Measurements from ENCODE around the gene NUDT22. TPM values are rescaled to one million over a fixed set of nuclear protein-coding genes. Genes with fewer than 3 reads are reported as not detected.

The NUDT22 gene
- total and polyA plus RNA-seq, 2 donors (not counting 1 experiment from before 2014, with no cell fraction given) = 104 to 139 TPM

GRCh38 chr11:64218628-64219353 is 7.3 kb upstream of the NUDT22 start:
- no peaks in the 10 kb centered on the region for H3K9me3 ChIP-seq (ENCODE audit: control extremely low read depth in 1 of 3, control insufficient read depth in 2 of 3, insufficient read depth in 1 of 3, low read length in 2 of 3)
- H3K27ac ChIP-seq (ENCODE audit: low read length in 2 of 2) = peak overlapping the region in 1 of 2 donors; percentile 1
- POLR2A ChIA-PET = interaction anchor here (0.8 to 0.9 kb wide), 2 partner anchors 8 to 13 kb away, joined by 3 to 8 read pairs; no protein-coding TSS in a partner anchor
- TF ChIP-seq EZH2 (IDR thresholded peaks at IDR 0.05; ENCODE audit: borderline replicate concordance, insufficient read depth, low read depth, low read length, poor library complexity, severe bottlenecking) = no peak
- TF ChIP-seq, protein P1, sequence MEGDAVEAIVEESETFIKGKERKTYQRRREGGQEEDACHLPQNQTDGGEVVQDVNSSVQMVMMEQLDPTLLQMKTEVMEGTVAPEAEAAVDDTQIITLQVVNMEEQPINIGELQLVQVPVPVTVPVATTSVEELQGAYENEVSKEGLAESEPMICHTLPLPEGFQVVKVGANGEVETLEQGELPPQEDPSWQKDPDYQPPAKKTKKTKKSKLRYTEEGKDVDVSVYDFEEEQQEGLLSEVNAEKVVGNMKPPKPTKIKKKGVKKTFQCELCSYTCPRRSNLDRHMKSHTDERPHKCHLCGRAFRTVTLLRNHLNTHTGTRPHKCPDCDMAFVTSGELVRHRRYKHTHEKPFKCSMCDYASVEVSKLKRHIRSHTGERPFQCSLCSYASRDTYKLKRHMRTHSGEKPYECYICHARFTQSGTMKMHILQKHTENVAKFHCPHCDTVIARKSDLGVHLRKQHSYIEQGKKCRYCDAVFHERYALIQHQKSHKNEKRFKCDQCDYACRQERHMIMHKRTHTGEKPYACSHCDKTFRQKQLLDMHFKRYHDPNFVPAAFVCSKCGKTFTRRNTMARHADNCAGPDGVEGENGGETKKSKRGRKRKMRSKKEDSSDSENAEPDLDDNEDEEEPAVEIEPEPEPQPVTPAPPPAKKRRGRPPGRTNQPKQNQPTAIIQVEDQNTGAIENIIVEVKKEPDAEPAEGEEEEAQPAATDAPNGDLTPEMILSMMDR (IDR thresholded peaks at IDR 0.05) = no peak
- H2AFZ ChIP-seq (ENCODE audit: insufficient read depth, low read depth, low read length, poor library complexity, severe bottlenecking) = no peak overlapping the region
- peaks cover 15% of the 10 kb centered on the region for H3K4me1 Mint-ChIP-seq
- no peaks in the 10 kb centered on the region for H3K9me3 Mint-ChIP-seq (ENCODE audit: insufficient read depth)
- no peaks in the 10 kb centered on the region for H3K27me3 ChIP-seq (replicated peaks in 1 of 4; ENCODE audit: control extremely low read depth in 1 of 4, control insufficient read depth in 3 of 4, insufficient read depth in 4 of 4, low read length in 3 of 4)
- H3K9ac ChIP-seq (ENCODE audit: low read length) = no peak overlapping the region
- no peak overlapping the region for H3K4me2 ChIP-seq (replicated peaks; ENCODE audit: low read depth, low read length, poor library complexity, severe bottlenecking)
- no peak for ATAC-seq (ENCODE audit: low read depth)
- no peaks in the 10 kb centered on the region for H3K27me3 Mint-ChIP-seq
- peaks cover 30% of the 10 kb centered on the region for H4K20me1 ChIP-seq (ENCODE audit: control insufficient read depth, insufficient read depth, low read length, poor library complexity, severe bottlenecking)
- DNase-seq = no peak
- intact Hi-C loops (cut with micrococcal nuclease) = no loop called here
- CTCF ChIA-PET = interaction anchor here (2.1 to 6.9 kb wide), 2 partner anchors 13 to 32 kb away, joined by 8 to 62 read pairs; partner anchors contain the start of genes FERMT3 and PLCB3
- H3K27ac Mint-ChIP-seq = no peak overlapping the region
- H3K4me1 ChIP-seq (ENCODE audit: control insufficient read depth in 2 of 2, insufficient read depth in 2 of 2, low read length in 2 of 2) = peaks cover 3 to 14% of the 10 kb centered on the region in 2 donors
- H3K4me3 Mint-ChIP-seq = no peak overlapping the region
- peaks cover 0 to 56% of the 10 kb centered on the region in 2 experiments for H3K36me3 ChIP-seq (replicated peaks in 1 of 2; ENCODE audit: control extremely low read depth in 1 of 2, control insufficient read depth in 1 of 2, extremely low read depth in 1 of 2, insufficient read depth in 2 of 2, low read length in 1 of 2)
- 95% methylated on average over 6 of the region's 11 CpGs for WGBS (ENCODE audit: insufficient coverage)
- H3K79me2 ChIP-seq (ENCODE audit: control insufficient read depth, insufficient read depth, low read length) = peaks cover 20% of the 10 kb centered on the region
- no peak overlapping the region for H3K4me3 ChIP-seq (ENCODE audit: control extremely low read depth in 1 of 5, extremely low read depth in 1 of 5, insufficient read depth in 1 of 5, low read depth in 2 of 5, low read length in 4 of 5)

- Mint-ChIP-seq H3K4me1 (peaks cover 15% of the 10 kb centered on the region), H3K27me3 (no peaks in the 10 kb centered on the region), H3K4me3 (no peak overlapping the region), H3K9me3 (ENCODE audit: insufficient read depth) (no peaks in the 10 kb centered on the region), H3K27ac (no peak overlapping the region)
- ChIA-PET CTCF (interaction anchor here (6.9 kb wide), 1 partner anchor 13 kb away, joined by 62 read pairs; the partner anchor contains the start of gene FERMT3), POLR2A (interaction anchor here (0.8 kb wide), 1 partner anchor 13 kb away, joined by 3 read pairs; no protein-coding TSS in a partner anchor)
- Histone ChIP-seq H2AFZ (ENCODE audit: insufficient read depth, low read depth, low read length, poor library complexity, severe bottlenecking) (no peak overlapping the region), H3K36me3 (replicated peaks in 1 of 2; ENCODE audit: control extremely low read depth in 1 of 2, control insufficient read depth in 1 of 2, extremely low read depth in 1 of 2, insufficient read depth in 2 of 2, low read length in 1 of 2) (peaks cover 0 to 60% of the 10 kb centered on the region in 2 experiments), H3K9ac (ENCODE audit: low read length) (no peak overlapping the region), H3K9me3 (ENCODE audit: control extremely low read depth in 1 of 3, control insufficient read depth in 2 of 3, insufficient read depth in 1 of 3, low read length in 2 of 3) (no peaks in the 10 kb centered on the region), H3K4me3 (ENCODE audit: control extremely low read depth in 1 of 5, extremely low read depth in 1 of 5, insufficient read depth in 1 of 5, low read depth in 2 of 5, low read length in 4 of 5) (no peak overlapping the region), H3K79me2 (ENCODE audit: control insufficient read depth, insufficient read depth, low read length) (peaks cover 20% of the 10 kb centered on the region), H3K4me1 (ENCODE audit: control insufficient read depth in 2 of 2, insufficient read depth in 2 of 2, low read length in 2 of 2) (peaks cover 3 to 14% of the 10 kb centered on the region in 2 donors), H3K4me2 (replicated peaks; ENCODE audit: low read depth, low read length, poor library complexity, severe bottlenecking) (no peak overlapping the region), H3K27ac (ENCODE audit: low read length in 2 of 2) (peak overlapping the region in 1 of 2 donors; percentile 1), H4K20me1 (ENCODE audit: control insufficient read depth, insufficient read depth, low read length, poor library complexity, severe bottlenecking) (peaks cover 30% of the 10 kb centered on the region), H3K27me3 (replicated peaks in 1 of 4; ENCODE audit: control extremely low read depth in 1 of 4, control insufficient read depth in 3 of 4, insufficient read depth in 4 of 4, low read length in 3 of 4) (no peaks in the 10 kb centered on the region)
- TF ChIP-seq, protein P1 (IDR thresholded peaks at IDR 0.05) = no peak
- no peak for TF ChIP-seq EZH2 (IDR thresholded peaks at IDR 0.05; ENCODE audit: borderline replicate concordance, insufficient read depth, low read depth, low read length, poor library complexity, severe bottlenecking)
- intact Hi-C loops (cut with micrococcal nuclease) = no loop called here
- 96% methylated on average over 5 of the region's 7 CpGs for WGBS (ENCODE audit: insufficient coverage)
- ATAC-seq (ENCODE audit: low read depth) (no peak), DNase-seq (no peak)
These were observed 6.8 kb upstream of the NUDT22 start for GRCh38 chr11:64219354-64219684.
